ENCODE results near the gene FLT1.

DNA sequence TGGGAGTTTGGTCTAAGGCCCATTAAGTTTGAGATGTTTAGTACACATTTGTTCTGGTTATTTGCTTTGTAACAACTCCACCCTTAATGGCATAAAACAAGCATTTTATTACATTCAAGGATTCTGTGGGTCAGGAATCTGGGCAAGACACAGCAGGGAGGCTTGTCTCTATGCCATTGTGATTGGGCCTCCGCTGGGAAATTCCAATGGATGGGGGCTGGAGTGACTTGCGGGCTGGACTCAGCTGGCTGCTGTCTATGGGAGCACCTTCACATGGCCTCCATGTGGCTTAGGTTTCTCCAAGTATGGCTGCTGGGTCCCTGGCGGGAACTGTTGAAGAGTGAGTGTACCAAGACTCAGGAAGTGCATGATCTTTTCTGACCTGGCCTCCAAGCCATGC is 197.6 kb downstream of the FLT1 start:
- TF ChIP-seq, protein P1, sequence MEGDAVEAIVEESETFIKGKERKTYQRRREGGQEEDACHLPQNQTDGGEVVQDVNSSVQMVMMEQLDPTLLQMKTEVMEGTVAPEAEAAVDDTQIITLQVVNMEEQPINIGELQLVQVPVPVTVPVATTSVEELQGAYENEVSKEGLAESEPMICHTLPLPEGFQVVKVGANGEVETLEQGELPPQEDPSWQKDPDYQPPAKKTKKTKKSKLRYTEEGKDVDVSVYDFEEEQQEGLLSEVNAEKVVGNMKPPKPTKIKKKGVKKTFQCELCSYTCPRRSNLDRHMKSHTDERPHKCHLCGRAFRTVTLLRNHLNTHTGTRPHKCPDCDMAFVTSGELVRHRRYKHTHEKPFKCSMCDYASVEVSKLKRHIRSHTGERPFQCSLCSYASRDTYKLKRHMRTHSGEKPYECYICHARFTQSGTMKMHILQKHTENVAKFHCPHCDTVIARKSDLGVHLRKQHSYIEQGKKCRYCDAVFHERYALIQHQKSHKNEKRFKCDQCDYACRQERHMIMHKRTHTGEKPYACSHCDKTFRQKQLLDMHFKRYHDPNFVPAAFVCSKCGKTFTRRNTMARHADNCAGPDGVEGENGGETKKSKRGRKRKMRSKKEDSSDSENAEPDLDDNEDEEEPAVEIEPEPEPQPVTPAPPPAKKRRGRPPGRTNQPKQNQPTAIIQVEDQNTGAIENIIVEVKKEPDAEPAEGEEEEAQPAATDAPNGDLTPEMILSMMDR (conservative IDR thresholded peaks at IDR 0.05): no peak
- TF ChIP-seq EZH2 (IDR thresholded peaks at IDR 0.05; ENCODE audit: low read depth): no peak
